ENCODE data around the gene NAGLU. TPM values are rescaled to one million over a fixed set of nuclear protein-coding genes. Genes with fewer than 3 reads are reported as not detected.

NAGLU gene
- total and polyA plus RNA-seq, 2 of the 13 experiments (the other 11 are each of a cell fraction or from before 2014, with no cell fraction given) = 28.2 to 40.1 TPM

DNA sequence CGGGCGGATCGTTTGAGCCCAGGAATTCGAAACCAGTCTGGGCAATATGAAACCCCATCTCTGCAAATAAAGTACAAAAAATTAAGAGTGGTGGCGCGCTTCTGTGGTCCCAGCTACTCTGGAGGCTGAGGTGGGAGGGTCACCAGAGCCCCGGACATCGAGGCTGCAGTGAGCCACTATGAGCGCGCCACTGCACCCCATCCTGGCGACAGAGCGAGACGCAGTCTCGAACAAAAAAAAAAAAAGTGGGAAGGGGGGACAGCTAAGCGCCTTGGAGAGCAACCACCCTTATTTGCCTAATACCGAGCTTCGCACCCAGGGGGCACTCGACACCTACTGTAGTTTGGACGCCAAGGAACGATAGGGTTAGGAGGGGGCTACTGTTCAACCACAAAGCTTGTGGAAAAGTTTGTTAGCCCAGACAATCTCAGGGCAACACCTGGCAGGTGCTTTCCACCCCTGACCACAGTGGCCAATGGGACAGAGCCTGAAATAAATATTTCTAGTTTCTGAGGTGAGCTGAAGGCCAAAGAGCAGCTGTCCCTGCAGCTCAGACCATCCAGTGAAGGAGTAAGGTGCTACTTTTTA is 42.3 kb downstream of the NAGLU start:
- Histone ChIP-seq H3K4me2 (ENCODE audit: low read depth, low read length) (peak overlapping the region; percentile 99), H3K27ac (ENCODE audit: extremely low read length, insufficient read depth, low read length) (peak overlapping the region; percentile 90), H2AFZ (ENCODE audit: low read length) (no peak overlapping the region), H3K36me3 (replicated peaks in 1 of 2; ENCODE audit: control insufficient read depth in 1 of 2, insufficient read depth in 2 of 2, low read length in 2 of 2) (peaks cover 25 to 49% of the 10 kb centered on the region in 2 experiments), H3K27me3 (ENCODE audit: control insufficient read depth in 1 of 2, insufficient read depth in 2 of 2, low read length in 2 of 2) (no peaks in the 10 kb centered on the region; a peak in 1 of 5 replicates), H3K79me2 (ENCODE audit: insufficient read depth, low read length) (peaks cover 23% of the 10 kb centered on the region), H3K9me3 (ENCODE audit: low read length) (no peaks in the 10 kb centered on the region), H3K4me3 (replicated peaks in 1 of 3; ENCODE audit: insufficient read depth in 1 of 3, low read depth in 2 of 3, low read length in 3 of 3) (peak overlapping the region; percentile 75 to 97 (median 87)), H4K20me1 (ENCODE audit: insufficient read depth, low read length) (no peaks in the 10 kb centered on the region), H3K9ac (ENCODE audit: insufficient read depth, low read depth, low read length) (peak overlapping the region; percentile 96), H3K4me1 (ENCODE audit: insufficient read depth, low read length) (peaks cover 33% of the 10 kb centered on the region)
- in situ Hi-C loops (cut with HindIII; ENCODE audit: extremely low pct_ligation_motif_present, low pct_unique_long_range_greater_than_20kb) (no loop called here), intact Hi-C loops (cut with micrococcal nuclease; ENCODE audit: unreplicated experiment) (loop anchor here (2.0 to 5.0 kb wide), 2 partner anchors 102 to 184 kb away; partner anchors contain the start of genes CCR10 and RAMP2)
- ChIA-PET POLR2A (interaction anchor here (0.6 to 8.5 kb wide), 31 partner anchors 8 to 316 kb away, joined by 3 to 128 read pairs (median 5); partner anchors contain the start of genes BECN1, CNTD1, CNTNAP1 and COA3), CTCF (ENCODE audit: low intra/inter-chr PET ratio, low total read pairs) (interaction anchor here (1.0 to 1.7 kb wide), 5 partner anchors 59 to 185 kb away, joined by 3 to 9 read pairs (median 4); partner anchors contain the start of gene CCR10)
- WGBS (ENCODE audit: low lambda C conversion rate) = 1% methylated on average over 20 of the region's 20 CpGs
- ATAC-seq = peak; percentile 71
- peak; percentile 84 for DNase-seq (ENCODE audit: low spot score)
- peak; percentile 68 for FAIRE-seq
- no TSS peak for BruUV-seq (replicated peaks)
- TF ChIP-seq FOXA3 (CRISPR knock-in tag; IDR thresholded peaks at IDR 0.05) (no peak), ZNF343 (CRISPR knock-in tag; IDR thresholded peaks at IDR 0.05) (no peak), CREM (IDR thresholded peaks at IDR 0.05) (no peak), CREM (CRISPR knock-in tag; IDR thresholded peaks at IDR 0.05) (no peak), ZNF768 (CRISPR knock-in tag; IDR thresholded peaks at IDR 0.05) (0 out of 2 replicates have a peak, but pooled peaks have one; percentile 2), GATAD2A (CRISPR knock-in tag; IDR thresholded peaks at IDR 0.05) (no peak), ZNF564 (CRISPR knock-in tag; IDR thresholded peaks at IDR 0.05) (peak; percentile 66), ZNF777 (CRISPR knock-in tag; IDR thresholded peaks at IDR 0.05) (no peak), TCF12 (IDR thresholded peaks at IDR 0.05) (no peak), TCF12 (CRISPR knock-in tag; IDR thresholded peaks at IDR 0.05) (no peak), GABPA (IDR thresholded peaks at IDR 0.05; ENCODE audit: low read depth, low read length) (0 out of 2 replicates have a peak, but pooled peaks have one; percentile 15), GABPA (CRISPR knock-in tag; IDR thresholded peaks at IDR 0.05; ENCODE audit: low read depth) (no peak), NR2F6 (IDR thresholded peaks at IDR 0.05) (no peak), NR2F6 (CRISPR knock-in tag; IDR thresholded peaks at IDR 0.05) (peak; percentile 13; the same call in 1 of the 2 replicates), ZNF24 (IDR thresholded peaks at IDR 0.05) (no peak), ZNF572 (CRISPR knock-in tag; IDR thresholded peaks at IDR 0.05) (0 out of 2 replicates have a peak, but pooled peaks have one; percentile 69), HOXD1 (CRISPR knock-in tag; IDR thresholded peaks at IDR 0.05) (0 out of 2 replicates have a peak, but pooled peaks have one; percentile 45), ZNF607 (CRISPR knock-in tag; IDR thresholded peaks at IDR 0.05; ENCODE audit: borderline replicate concordance) (0 out of 2 replicates have a peak, but pooled peaks have one; percentile 25), KAT7 (CRISPR knock-in tag; IDR thresholded peaks at IDR 0.05; ENCODE audit: borderline replicate concordance) (no peak), KLF9 (CRISPR knock-in tag; IDR thresholded peaks at IDR 0.05; ENCODE audit: low read depth) (0 out of 2 replicates have a peak, but pooled peaks have one; percentile 1)
- TF ChIP-seq, protein P1, sequence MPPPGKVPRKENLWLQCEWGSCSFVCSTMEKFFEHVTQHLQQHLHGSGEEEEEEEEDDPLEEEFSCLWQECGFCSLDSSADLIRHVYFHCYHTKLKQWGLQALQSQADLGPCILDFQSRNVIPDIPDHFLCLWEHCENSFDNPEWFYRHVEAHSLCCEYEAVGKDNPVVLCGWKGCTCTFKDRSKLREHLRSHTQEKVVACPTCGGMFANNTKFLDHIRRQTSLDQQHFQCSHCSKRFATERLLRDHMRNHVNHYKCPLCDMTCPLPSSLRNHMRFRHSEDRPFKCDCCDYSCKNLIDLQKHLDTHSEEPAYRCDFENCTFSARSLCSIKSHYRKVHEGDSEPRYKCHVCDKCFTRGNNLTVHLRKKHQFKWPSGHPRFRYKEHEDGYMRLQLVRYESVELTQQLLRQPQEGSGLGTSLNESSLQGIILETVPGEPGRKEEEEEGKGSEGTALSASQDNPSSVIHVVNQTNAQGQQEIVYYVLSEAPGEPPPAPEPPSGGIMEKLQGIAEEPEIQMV (CRISPR knock-in tag; IDR thresholded peaks at IDR 0.05; ENCODE audit: low read depth) = no peak
- TF ChIP-seq, protein P2, sequence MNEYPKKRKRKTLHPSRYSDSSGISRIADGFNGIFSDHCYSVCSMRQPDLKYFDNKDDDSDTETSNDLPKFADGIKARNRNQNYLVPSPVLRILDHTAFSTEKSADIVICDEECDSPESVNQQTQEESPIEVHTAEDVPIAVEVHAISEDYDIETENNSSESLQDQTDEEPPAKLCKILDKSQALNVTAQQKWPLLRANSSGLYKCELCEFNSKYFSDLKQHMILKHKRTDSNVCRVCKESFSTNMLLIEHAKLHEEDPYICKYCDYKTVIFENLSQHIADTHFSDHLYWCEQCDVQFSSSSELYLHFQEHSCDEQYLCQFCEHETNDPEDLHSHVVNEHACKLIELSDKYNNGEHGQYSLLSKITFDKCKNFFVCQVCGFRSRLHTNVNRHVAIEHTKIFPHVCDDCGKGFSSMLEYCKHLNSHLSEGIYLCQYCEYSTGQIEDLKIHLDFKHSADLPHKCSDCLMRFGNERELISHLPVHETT (CRISPR knock-in tag; conservative IDR thresholded peaks at IDR 0.05) = no peak

All from HepG2 (cell line).